ENCODE data around the gene PRM1.

The PRM1 gene

GRCh38 chr16:11264155-11264832, 16.8 kb downstream of the PRM1 start:
- H3K36me3 ChIP-seq (ENCODE audit: control insufficient read depth in 2 of 2, insufficient read depth in 2 of 2, low read length in 2 of 2): no peaks in the 10 kb centered on the region
- H3K27ac ChIP-seq (ENCODE audit: low read length): no peak overlapping the region
- H3K4me1 ChIP-seq (ENCODE audit: control insufficient read depth, insufficient read depth, low read length): peaks cover 1% of the 10 kb centered on the region
- H3K9ac ChIP-seq (ENCODE audit: low read length in 2 of 2): no peak overlapping the region
- no peak overlapping the region for H3K4me3 ChIP-seq (ENCODE audit: low read length in 2 of 2)
- H3K9me3 ChIP-seq (ENCODE audit: control insufficient read depth in 2 of 2, low read length in 2 of 2): no peaks in the 10 kb centered on the region
- H3K27me3 ChIP-seq (ENCODE audit: control insufficient read depth in 1 of 2, insufficient read depth in 2 of 2, low read length in 2 of 2): no peaks in the 10 kb centered on the region

GRCh38 chr16:11263737-11264136, 17.4 kb downstream of the PRM1 start:
- Histone ChIP-seq H3K36me3 (ENCODE audit: control insufficient read depth in 2 of 2, insufficient read depth in 2 of 2, low read length in 2 of 2) (no peaks in the 10 kb centered on the region), H3K27ac (ENCODE audit: low read length) (no peak overlapping the region), H3K9ac (ENCODE audit: low read length in 2 of 2) (no peak overlapping the region), H3K9me3 (ENCODE audit: control insufficient read depth in 2 of 2, low read length in 2 of 2) (no peaks in the 10 kb centered on the region), H3K4me1 (ENCODE audit: control insufficient read depth, insufficient read depth, low read length) (peaks cover 7% of the 10 kb centered on the region), H3K27me3 (ENCODE audit: control insufficient read depth in 1 of 2, insufficient read depth in 2 of 2, low read length in 2 of 2) (no peaks in the 10 kb centered on the region), H3K4me3 (ENCODE audit: low read length in 2 of 2) (no peak overlapping the region)

GRCh38 chr16:11262915-11263314, 18.2 kb downstream of the PRM1 start:
- no peaks in the 10 kb centered on the region for H3K36me3 ChIP-seq (ENCODE audit: control insufficient read depth in 2 of 2, insufficient read depth in 2 of 2, low read length in 2 of 2)
- H3K27me3 ChIP-seq (ENCODE audit: control insufficient read depth in 1 of 2, insufficient read depth in 2 of 2, low read length in 2 of 2): no peaks in the 10 kb centered on the region
- no peaks in the 10 kb centered on the region for H3K9me3 ChIP-seq (ENCODE audit: control insufficient read depth in 2 of 2, low read length in 2 of 2)
- no peak overlapping the region for H3K9ac ChIP-seq (ENCODE audit: low read length in 2 of 2)
- no peak overlapping the region for H3K27ac ChIP-seq (ENCODE audit: low read length)
- peaks cover 9% of the 10 kb centered on the region for H3K4me1 ChIP-seq (ENCODE audit: control insufficient read depth, insufficient read depth, low read length)
- no peak overlapping the region for H3K4me3 ChIP-seq (ENCODE audit: low read length in 2 of 2)

DNA sequence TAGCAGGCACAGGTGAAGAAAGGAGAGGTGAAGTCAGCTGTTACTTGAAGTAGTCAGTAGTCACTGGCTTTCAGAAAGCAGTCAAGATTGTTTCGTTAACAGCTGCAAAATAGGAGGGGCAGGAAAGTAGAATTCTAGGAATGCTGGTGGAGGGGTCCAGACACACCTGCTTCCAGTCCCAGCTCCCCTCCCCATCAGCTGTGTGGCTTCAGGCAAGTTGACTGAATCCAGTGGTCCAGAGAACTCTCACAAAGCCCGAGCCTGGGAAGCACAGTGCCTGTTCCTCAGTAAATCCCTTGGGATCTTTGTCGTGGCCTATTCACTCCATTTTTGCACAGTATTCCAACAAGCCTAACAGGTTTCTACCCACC, 20.5 kb downstream of the PRM1 start:
- H3K9ac ChIP-seq (ENCODE audit: low read length in 2 of 2): no peak overlapping the region
- H3K4me1 ChIP-seq (ENCODE audit: control insufficient read depth, insufficient read depth, low read length): peaks cover 21% of the 10 kb centered on the region
- H3K36me3 ChIP-seq (ENCODE audit: control insufficient read depth in 2 of 2, insufficient read depth in 2 of 2, low read length in 2 of 2): no peaks in the 10 kb centered on the region
- H3K27ac ChIP-seq (ENCODE audit: low read length): no peak overlapping the region
- no peak overlapping the region for H3K4me3 ChIP-seq (ENCODE audit: low read length in 2 of 2)
- H3K27me3 ChIP-seq (ENCODE audit: control insufficient read depth in 1 of 2, insufficient read depth in 2 of 2, low read length in 2 of 2): no peaks in the 10 kb centered on the region
- H3K9me3 ChIP-seq (ENCODE audit: control insufficient read depth in 2 of 2, low read length in 2 of 2): no peaks in the 10 kb centered on the region

DNA sequence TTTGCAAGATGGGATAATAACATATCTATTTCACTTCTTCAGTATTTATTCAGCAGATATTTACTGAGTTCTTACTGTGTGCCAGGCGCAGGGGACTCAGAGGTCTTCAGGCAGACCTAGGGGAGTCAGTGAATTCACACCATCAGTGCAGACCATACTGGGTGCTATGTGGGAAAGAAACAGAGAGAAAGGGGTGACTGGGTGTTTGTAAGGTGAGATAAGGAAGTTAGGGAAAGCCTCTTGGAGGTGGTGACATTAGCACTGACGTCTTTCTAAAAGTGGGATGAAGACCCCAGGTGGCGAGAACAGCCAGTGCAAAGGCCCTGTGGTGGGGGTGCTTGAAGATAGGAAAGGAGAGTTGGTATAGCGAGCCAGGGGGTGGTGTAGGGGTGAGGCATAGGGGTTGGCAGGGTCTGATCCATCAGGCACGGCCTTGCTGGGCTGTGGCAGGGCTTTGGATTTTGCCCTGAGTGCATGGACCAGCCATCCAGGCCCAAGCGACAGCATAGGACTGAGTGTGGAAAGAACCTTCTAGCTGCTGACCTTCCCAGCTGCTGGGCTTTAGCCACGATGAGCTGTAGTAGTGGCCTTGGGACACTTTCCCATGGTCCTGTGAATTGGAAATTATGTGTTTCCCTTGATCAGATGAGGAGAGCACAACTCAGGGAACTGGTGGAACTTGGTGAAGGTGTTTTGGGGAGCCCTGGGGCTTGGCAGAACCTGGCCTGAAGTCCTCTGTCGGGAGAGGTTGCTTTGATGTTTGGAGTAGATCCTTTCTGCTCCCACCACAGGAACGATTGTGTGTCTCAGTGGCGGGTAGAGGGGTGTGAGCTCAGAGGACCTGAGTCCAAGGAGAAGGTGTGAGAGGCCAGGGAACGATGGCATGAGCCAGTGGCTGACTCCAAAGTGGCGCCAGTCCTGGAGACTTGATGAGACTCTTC, 21.2 kb downstream of the PRM1 start:
- no peaks in the 10 kb centered on the region for H3K36me3 ChIP-seq (ENCODE audit: control insufficient read depth in 2 of 2, insufficient read depth in 2 of 2, low read length in 2 of 2)
- H3K4me1 ChIP-seq (ENCODE audit: control insufficient read depth, insufficient read depth, low read length): peaks cover 27% of the 10 kb centered on the region
- H3K9me3 ChIP-seq (ENCODE audit: control insufficient read depth in 2 of 2, low read length in 2 of 2): no peaks in the 10 kb centered on the region
- H3K4me3 ChIP-seq (ENCODE audit: low read length in 2 of 2): no peak overlapping the region
- no peaks in the 10 kb centered on the region for H3K27me3 ChIP-seq (ENCODE audit: control insufficient read depth in 1 of 2, insufficient read depth in 2 of 2, low read length in 2 of 2)
- H3K9ac ChIP-seq (ENCODE audit: low read length in 2 of 2): no peak overlapping the region
- no peak overlapping the region for H3K27ac ChIP-seq (ENCODE audit: low read length)

DNA sequence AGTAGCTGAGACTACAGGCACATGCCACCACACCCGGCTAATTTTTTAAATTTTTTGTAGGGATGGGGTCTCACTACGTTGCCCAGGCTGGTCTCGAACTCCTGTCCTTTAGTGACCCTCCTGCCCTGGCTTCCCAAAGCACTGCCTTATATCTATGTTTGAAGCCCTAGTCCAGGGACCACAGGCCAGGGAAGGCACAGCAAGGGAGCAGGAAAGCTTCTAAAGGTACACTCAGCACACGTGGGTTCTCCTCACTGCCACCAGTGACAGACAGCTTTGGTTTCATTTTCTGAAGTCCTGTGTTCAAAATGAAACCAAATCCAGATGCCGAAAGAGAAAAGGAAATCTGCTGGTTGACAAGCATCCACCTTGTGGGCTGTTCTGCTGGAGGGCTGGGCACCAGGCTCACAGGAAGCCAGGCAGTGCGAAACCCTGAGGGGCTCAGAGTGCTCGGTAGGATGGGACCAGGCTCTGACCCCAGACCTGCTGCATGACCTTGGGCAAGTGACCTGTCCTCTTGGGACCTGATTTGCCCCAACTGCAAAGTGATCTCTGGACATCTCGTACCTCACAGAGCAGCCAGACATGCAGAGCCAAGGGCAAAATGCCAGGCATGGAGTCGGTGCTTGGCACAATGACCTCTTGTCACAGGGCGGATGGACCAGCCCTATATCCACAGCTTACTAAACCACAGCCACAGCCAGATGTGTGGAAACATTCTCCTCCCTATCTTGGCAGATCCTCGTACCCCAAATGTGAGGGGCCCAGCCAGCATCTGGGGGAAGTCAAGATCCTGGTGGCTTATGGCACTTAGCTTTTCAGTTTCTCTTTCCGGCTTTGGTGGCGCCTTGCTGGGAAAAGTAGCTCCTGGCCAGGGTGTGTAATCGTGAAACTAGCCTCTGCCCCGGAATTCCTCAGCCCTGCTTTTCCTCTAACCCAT, 22.3 kb downstream of the PRM1 start:
- Histone ChIP-seq H3K27me3 (ENCODE audit: control insufficient read depth in 1 of 2, insufficient read depth in 2 of 2, low read length in 2 of 2) (no peaks in the 10 kb centered on the region), H3K4me1 (ENCODE audit: control insufficient read depth, insufficient read depth, low read length) (peaks cover 37% of the 10 kb centered on the region), H3K9me3 (ENCODE audit: control insufficient read depth in 2 of 2, low read length in 2 of 2) (no peaks in the 10 kb centered on the region), H3K9ac (ENCODE audit: low read length in 2 of 2) (peak overlapping the region in 1 of 2 donors; percentile 21), H3K36me3 (ENCODE audit: control insufficient read depth in 2 of 2, insufficient read depth in 2 of 2, low read length in 2 of 2) (no peaks in the 10 kb centered on the region), H3K27ac (ENCODE audit: low read length) (no peak overlapping the region), H3K4me3 (ENCODE audit: low read length in 2 of 2) (peak overlapping the region in 1 of 2 donors; percentile 35)

DNA sequence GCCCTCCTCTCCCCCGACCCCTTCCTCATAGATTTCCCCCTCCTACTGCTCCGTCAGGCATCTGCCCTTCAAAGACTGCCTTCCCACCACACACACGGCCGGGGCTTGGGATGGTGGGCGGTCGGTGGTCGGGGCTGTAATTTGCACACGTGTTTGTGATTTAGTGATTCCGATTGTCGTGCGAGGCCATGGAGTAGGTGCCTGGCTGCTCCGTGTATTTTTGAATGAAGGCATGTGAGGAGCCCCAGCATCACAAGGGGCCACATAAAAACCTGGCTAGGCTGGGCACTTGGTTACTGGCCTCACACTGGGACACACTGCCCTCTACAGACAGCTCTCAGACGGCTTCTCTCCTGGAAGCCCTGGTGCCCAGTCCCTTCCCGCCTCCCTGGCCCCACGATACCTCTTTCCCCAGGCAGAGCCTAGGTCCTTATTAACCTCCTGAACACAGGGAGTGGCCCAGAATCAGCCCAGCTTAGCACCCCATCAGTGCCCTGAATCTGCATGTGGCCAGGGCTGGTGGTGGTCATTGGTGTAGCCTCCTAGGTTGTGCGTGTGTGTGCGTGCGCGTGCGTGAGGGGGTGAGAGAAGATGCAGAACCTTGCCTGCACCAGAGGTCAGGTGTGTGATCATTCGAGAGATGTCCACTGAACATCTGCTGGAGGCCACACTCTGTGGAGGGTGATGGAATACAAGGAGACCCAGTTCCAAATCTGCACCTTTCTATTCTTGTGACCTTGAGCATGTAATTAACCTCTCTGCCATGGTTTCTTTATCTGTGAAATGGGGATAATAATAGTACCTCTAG, 23.8 kb downstream of the PRM1 start:
- H3K27me3 ChIP-seq (ENCODE audit: control insufficient read depth in 1 of 2, insufficient read depth in 2 of 2, low read length in 2 of 2): no peaks in the 10 kb centered on the region
- H3K9me3 ChIP-seq (ENCODE audit: control insufficient read depth in 2 of 2, low read length in 2 of 2): no peaks in the 10 kb centered on the region
- peak overlapping the region; percentile 88 to 91 for H3K9ac ChIP-seq (ENCODE audit: low read length in 2 of 2)
- H3K36me3 ChIP-seq (ENCODE audit: control insufficient read depth in 2 of 2, insufficient read depth in 2 of 2, low read length in 2 of 2): peaks cover 0 to 3% of the 10 kb centered on the region in 2 donors
- H3K4me3 ChIP-seq (ENCODE audit: low read length in 2 of 2): peak overlapping the region; percentile 73 to 85
- peak overlapping the region; percentile 95 for H3K27ac ChIP-seq (ENCODE audit: low read length)
- H3K4me1 ChIP-seq (ENCODE audit: control insufficient read depth, insufficient read depth, low read length): peaks cover 42% of the 10 kb centered on the region

DNA sequence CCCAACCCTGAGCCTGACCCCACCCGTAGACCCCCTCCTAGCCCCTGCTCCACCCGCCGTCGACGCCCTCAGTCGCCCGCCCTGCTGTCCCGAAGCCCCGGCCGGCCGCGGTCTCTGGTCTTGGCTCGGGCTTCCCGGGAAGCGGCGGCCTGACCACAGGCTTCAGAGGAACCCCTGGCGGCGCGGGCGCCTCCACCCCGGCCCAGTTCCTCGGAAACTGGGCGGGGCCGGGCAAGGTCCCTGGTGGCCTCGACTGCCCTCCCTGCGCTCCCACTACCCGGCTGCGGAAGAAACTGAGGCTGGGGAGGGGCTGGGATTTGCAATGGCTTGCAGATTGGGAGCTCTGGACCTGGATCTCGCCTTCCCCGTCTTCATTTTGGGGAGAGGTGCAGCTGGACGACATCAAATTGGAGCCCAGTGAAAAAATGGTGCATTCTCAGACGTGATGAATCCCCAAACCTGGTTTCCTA, 24.4 kb downstream of the PRM1 start:
- H3K27ac ChIP-seq (ENCODE audit: low read length): peak overlapping the region; percentile 95
- peaks cover 0 to 6% of the 10 kb centered on the region in 2 donors for H3K36me3 ChIP-seq (ENCODE audit: control insufficient read depth in 2 of 2, insufficient read depth in 2 of 2, low read length in 2 of 2)
- H3K4me1 ChIP-seq (ENCODE audit: control insufficient read depth, insufficient read depth, low read length): peaks cover 42% of the 10 kb centered on the region
- H3K9me3 ChIP-seq (ENCODE audit: control insufficient read depth in 2 of 2, low read length in 2 of 2): no peaks in the 10 kb centered on the region
- peak overlapping the region; percentile 88 to 91 for H3K9ac ChIP-seq (ENCODE audit: low read length in 2 of 2)
- H3K27me3 ChIP-seq (ENCODE audit: control insufficient read depth in 1 of 2, insufficient read depth in 2 of 2, low read length in 2 of 2): no peaks in the 10 kb centered on the region
- H3K4me3 ChIP-seq (ENCODE audit: low read length in 2 of 2): peak overlapping the region; percentile 73 to 85

DNA sequence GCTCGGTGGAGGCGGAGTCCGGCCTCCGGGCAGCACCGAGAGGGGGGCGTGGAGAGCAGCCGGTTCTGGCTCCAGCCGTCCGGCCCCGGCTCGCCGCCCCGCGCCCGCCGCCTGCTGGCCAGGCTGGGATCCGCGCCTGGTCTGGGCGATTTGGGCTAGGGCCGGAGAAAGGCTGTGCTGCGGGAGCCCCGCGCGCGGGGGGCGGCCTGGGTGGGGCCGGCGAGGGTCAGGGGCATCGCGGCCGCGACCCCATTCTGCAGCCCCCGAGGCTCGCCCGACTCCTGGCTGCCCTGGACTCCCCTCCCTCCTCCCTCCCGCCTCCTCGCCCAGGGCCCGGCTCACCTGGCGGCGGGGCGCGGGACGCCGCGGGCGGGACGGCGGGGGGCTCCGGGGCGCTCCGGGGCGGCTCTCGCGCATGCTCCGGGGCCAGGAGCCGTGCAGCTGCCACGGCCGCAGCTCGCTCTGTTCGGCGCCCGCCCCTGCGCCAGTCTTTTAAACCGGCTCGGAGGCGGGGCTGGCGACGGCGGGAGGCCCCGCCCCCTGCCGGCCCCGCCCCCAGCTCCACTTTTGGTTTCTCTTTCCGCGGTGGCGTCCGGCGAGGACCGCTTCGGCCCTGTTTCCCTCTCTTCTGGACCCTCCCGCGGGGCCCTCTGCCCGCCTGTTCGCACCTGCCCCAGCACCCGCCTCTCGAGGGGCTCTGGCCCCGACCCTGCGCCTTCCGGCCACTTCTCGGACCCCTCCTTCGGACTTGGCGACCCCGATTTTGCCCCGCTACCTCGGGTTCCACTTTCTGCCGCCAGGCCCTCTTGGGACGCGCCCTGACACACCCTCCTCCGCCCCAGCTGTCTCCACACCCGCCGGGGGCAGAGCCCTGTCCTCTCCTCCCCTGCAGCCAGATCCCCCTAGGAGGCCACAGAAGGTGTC, 25.1 kb downstream of the PRM1 start, which contains the start of gene SOCS1:
Gene SOCS1, minus strand, starts transcription at position 468 of the 924 bp plus-strand sequence. CDS start 726 bp downstream, outside the sequence.
- H3K9ac ChIP-seq (ENCODE audit: low read length in 2 of 2): peak within 1 kb of the TSS; percentile 88 to 91
- no peaks in the 10 kb centered on the region for H3K9me3 ChIP-seq (ENCODE audit: control insufficient read depth in 2 of 2, low read length in 2 of 2)
- no peaks in the 10 kb centered on the region for H3K27me3 ChIP-seq (ENCODE audit: control insufficient read depth in 1 of 2, insufficient read depth in 2 of 2, low read length in 2 of 2)
- H3K27ac ChIP-seq (ENCODE audit: low read length): peak within 1 kb of the TSS; percentile 95
- H3K36me3 ChIP-seq (ENCODE audit: control insufficient read depth in 2 of 2, insufficient read depth in 2 of 2, low read length in 2 of 2): peaks cover 0 to 6% of the 10 kb centered on the region in 2 donors
- peak within 1 kb of the TSS; percentile 73 to 85 for H3K4me3 ChIP-seq (ENCODE audit: low read length in 2 of 2)
- peaks cover 42% of the 10 kb centered on the region for H3K4me1 ChIP-seq (ENCODE audit: control insufficient read depth, insufficient read depth, low read length)

Data from stomach smooth muscle (tissue), 2 donors.